Aorta (tissue), 5 donors: ENCODE data around the gene MCTP1. TPM values are rescaled to one million over a fixed set of nuclear protein-coding genes. Genes with fewer than 3 reads are reported as not detected.

Source experiments
- ATAC-seq: fragments of 200-7000 bp; cut with Tn5 transposase; one replicate; pipeline ENCODE4 v1.9.1; 2022; ENCODE audit warnings: moderate library complexity; ENCODE audit not compliant: low FRiP score
- DNase-seq, 2 donors: peaks; one replicate each; pipeline ENCODE4 v3.0.0-alpha.2; 2020
- H3K27ac ChIP-seq, 2 donors: one replicate each; pipeline ENCODE4 v1.5.1; 2013; ENCODE audit warnings: low read length in 2 of 2, mild to moderate bottlenecking in 2 of 2, moderate library complexity in 2 of 2, control low read depth in 1 of 2, inconsistent platforms in 1 of 2, low read depth in 1 of 2
- H3K27me3 ChIP-seq, 2 donors: one replicate each; pipeline ENCODE4 v1.6.1; 2013; ENCODE audit warnings: control low read depth in 1 of 2, low read length in 1 of 2, mild to moderate bottlenecking in 1 of 2, moderate library complexity in 1 of 2; ENCODE audit not compliant: insufficient read depth in 2 of 2, control insufficient read depth in 1 of 2
- H3K36me3 ChIP-seq, 2 donors: one replicate each; pipeline ENCODE4 v1.6.1; 2013; ENCODE audit warnings: control low read depth in 1 of 2, low read length in 1 of 2, mild to moderate bottlenecking in 1 of 2; ENCODE audit not compliant: insufficient read depth in 2 of 2, control insufficient read depth in 1 of 2
- H3K4me1 ChIP-seq, 2 donors: one replicate each; pipeline ENCODE4 v1.6.1; 2013; ENCODE audit warnings: low read length in 2 of 2, control low read depth in 1 of 2, mild to moderate bottlenecking in 1 of 2, moderate library complexity in 1 of 2; ENCODE audit not compliant: insufficient read depth in 2 of 2, control insufficient read depth in 1 of 2
- H3K4me3 ChIP-seq, 2 donors: one replicate each; pipeline ENCODE4 v1.5.1; 2013; ENCODE audit warnings: low read length in 2 of 2, control low read depth in 1 of 2, mild to moderate bottlenecking in 1 of 2
- H3K9me3 ChIP-seq: one replicate; pipeline ENCODE4 v1.6.1; 2013; ENCODE audit warnings: mild to moderate bottlenecking, low read length; ENCODE audit not compliant: control insufficient read depth
- WGBS, 2 donors: extraction: QIAGEN DNeasy Blood & Tissue Kit; methylation state at CpG; one replicate each; pipeline ENCODE4 v1.1.7; 2013; 5-methylcytosine and 5-hydroxymethylcytosine counted together
- intact Hi-C, 2 donors: fragments of 100-400 bp; cut with DNase I; formaldehyde crosslinking; loops; one replicate each; pipeline versions ENCODE4 v1.14.2 to v1.15.0; 2022
- polyA plus RNA-seq, 2 donors: library from polyadenylated mRNA; stranded (reverse); fragments of 200-250 nt; gene quantifications; one replicate each; pipeline ENCODE4 v1.2.3, GENCODE V29; 2013
- total RNA-seq, 2 donors: library from RNA; stranded (reverse); fragmentation: NEBNext Ultra II Directional; extraction: Animal tissue kit (Norgen Biotek cat#: 25700); gene quantifications; one replicate each; pipeline ENCODE4 v1.2.1, GENCODE V29; 2021
- donor health status: healthy with polysubstance abuse.
- donor health status: Bipolar disorder and iron deficiency.
- donor health status: DM: no; HTN: no; CAD: no.
- donor health status: DM: no; HTN: no; CAD: no.
- donor health status: DM: yes; HTN: yes; CAD: no.

The MCTP1 gene
- total and polyA plus RNA-seq, 4 donors, result 0.43 to 103 (median 17.2) TPM

DNA sequence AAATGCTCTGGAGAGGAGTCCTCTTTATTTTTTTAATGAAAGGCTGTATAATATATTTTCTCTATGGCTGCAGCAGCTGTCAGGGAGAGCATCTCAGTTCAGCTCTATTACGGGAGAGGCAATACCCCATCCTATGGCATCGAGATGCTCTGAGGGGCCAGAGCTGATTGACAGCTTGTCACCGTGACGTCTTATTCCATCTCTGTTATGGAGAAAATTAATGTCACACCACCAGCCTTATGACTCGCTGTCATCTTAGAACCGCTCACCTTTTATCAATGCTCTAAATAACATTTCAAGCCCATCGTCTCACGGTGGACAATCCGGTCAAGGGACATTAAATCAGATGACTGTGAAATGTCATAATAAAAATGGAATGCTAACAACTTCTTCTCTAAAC is 392.9 kb downstream of the MCTP1 start:
- no peaks in the 10 kb centered on the region for H3K4me1 ChIP-seq
- no peaks in the 10 kb centered on the region for H3K9me3 ChIP-seq
- no peaks in the 10 kb centered on the region for H3K27me3 ChIP-seq
- WGBS, 2 donors, result 76 to 78% methylated on average over 9 of the region's 9 CpGs
- H3K4me3 ChIP-seq, result no peak overlapping the region
- ATAC-seq (no peak), DNase-seq (no peak)
- H3K36me3 ChIP-seq, result no peaks in the 10 kb centered on the region
- intact Hi-C loops, result no loop called here
- no peak overlapping the region for H3K27ac ChIP-seq

DNA sequence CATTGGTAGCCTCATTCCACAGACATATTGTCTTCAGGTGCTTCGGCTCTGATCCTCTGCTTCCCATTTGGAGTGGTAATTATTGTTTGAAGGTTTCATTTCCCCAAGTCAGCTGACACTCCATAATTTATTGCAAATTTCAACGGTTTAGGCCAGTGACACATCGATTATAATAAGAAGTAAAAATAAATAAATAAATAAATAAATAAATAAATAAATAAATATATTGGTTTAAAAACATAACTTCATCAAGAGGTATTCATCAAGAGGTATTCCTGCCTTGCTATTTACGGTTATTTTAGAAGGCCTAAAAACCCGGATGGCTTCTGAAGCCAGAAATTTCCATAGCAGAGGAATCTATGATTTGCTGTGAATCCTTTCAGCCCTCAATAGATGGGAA is 393.3 kb downstream of the MCTP1 start:
- H3K4me1 ChIP-seq, result no peaks in the 10 kb centered on the region
- no peak for ATAC-seq
- no peak overlapping the region for H3K4me3 ChIP-seq
- H3K9me3 ChIP-seq, result no peaks in the 10 kb centered on the region
- DNase-seq, result no peak
- intact Hi-C loops, result no loop called here
- H3K27ac ChIP-seq, result no peak overlapping the region
- WGBS, 2 donors, result 79 to 86% methylated on average over 5 of the region's 5 CpGs
- H3K27me3 ChIP-seq, result no peaks in the 10 kb centered on the region
- H3K36me3 ChIP-seq, result no peaks in the 10 kb centered on the region

DNA sequence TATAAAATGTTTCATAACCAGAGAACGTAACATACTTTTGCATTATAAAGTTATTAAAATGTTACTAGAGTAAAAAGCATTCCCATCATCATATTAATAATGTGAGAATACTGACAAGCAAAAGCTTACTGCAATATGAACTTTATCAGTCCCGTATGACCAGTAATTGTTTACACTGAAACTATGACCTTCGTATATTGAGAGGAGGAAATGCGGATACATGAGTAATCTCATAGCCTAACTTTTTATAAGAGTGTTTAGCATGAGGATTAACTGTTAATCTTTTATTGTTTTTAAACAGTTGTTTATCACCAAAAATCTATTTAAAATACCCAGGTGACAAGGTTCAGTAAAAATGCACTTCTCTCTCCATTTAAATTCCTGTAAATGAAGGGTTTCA is 394.0 kb downstream of the MCTP1 start:
- H3K9me3 ChIP-seq, result no peaks in the 10 kb centered on the region
- no peak overlapping the region for H3K27ac ChIP-seq
- no peak overlapping the region for H3K4me3 ChIP-seq
- H3K36me3 ChIP-seq, result no peaks in the 10 kb centered on the region
- intact Hi-C loops, result no loop called here
- WGBS, 2 donors, result 75 to 77% methylated on average over 4 of the region's 4 CpGs
- DNase-seq, result no peak
- ATAC-seq, result no peak
- no peaks in the 10 kb centered on the region for H3K27me3 ChIP-seq
- H3K4me1 ChIP-seq, result no peaks in the 10 kb centered on the region

DNA sequence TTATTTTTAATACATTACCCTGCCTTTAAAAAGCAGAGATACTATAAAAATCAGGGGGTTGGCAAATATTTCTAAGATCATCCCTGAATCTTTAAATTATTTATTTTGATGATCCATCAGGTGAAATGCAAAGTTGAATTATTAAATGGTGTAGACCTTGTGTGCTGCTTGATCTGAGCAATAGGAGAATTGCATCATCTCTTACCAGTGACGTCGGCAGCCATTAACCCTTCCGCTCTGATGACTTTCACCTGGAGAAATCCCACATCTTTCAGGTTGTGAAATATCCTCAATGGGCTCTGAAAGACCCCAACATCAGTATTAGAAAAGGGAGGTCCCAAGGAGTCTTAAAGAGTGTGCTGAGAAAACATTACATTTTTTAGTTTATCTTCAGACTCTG is 396.2 kb downstream of the MCTP1 start:
- Histone ChIP-seq H3K27me3 (no peaks in the 10 kb centered on the region), H3K9me3 (no peaks in the 10 kb centered on the region), H3K4me1 (no peaks in the 10 kb centered on the region), H3K36me3 (no peaks in the 10 kb centered on the region), H3K27ac (no peak overlapping the region), H3K4me3 (no peak overlapping the region)
- WGBS, 2 donors, result 84 to 87% methylated on average over 3 of the region's 3 CpGs
- DNase-seq (no peak), ATAC-seq (no peak)
- intact Hi-C loops, result no loop called here

DNA sequence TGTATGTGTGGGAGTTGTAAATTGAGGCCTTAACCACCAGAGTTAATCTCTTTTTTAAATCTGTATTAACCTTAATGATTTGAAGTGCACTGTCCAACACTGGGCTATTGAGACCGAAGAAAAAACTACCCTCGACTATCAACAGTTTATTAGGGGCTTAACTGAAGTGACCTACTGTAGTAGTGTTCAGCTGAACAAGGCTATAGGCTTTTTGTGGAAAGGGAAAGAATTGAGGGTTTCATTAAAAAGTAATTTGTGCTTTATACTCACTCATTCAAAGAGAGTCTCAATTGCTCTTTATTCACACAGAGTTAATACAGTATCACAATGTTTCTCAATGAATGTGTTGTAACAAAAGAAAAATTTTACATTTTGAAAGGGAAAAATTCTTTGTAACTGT is 399.0 kb downstream of the MCTP1 start:
- WGBS, 2 donors, result 87 to 91% methylated on average over 2 of the region's 2 CpGs
- no peaks in the 10 kb centered on the region for H3K9me3 ChIP-seq
- intact Hi-C loops, result no loop called here
- no peaks in the 10 kb centered on the region for H3K4me1 ChIP-seq
- no peak overlapping the region for H3K4me3 ChIP-seq
- ATAC-seq (no peak), DNase-seq (no peak)
- H3K27me3 ChIP-seq, result no peaks in the 10 kb centered on the region
- no peaks in the 10 kb centered on the region for H3K36me3 ChIP-seq
- H3K27ac ChIP-seq, result no peak overlapping the region

DNA sequence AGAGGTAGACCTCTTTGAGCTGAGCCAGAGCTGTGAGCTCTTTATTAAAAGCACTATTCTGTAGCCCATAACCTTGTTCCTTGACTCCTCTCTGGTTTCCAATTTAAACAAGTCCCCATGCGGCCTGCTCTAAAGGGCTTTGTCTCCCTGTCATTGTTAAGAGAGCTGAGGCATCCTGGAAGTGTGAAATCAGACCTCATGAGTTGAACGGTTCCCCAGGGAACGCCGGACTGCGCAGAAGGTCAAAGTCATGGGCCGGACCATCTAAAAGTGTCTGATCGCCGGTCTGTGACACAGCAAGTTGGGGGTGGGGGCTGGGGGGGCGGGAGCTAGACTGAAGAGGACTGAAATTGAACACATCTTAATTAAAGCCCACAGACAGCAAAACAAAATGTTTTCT is 400.6 kb downstream of the MCTP1 start:
- Histone ChIP-seq H3K27me3 (no peaks in the 10 kb centered on the region), H3K36me3 (no peaks in the 10 kb centered on the region), H3K4me3 (no peak overlapping the region), H3K9me3 (no peaks in the 10 kb centered on the region), H3K27ac (no peak overlapping the region), H3K4me1 (no peaks in the 10 kb centered on the region)
- DNase-seq, result peak in 1 of 2 donors; percentile 59
- intact Hi-C loops, result no loop called here
- 40% methylated on average over 9 of the region's 9 CpGs for WGBS, 2 donors
- no peak for ATAC-seq

DNA sequence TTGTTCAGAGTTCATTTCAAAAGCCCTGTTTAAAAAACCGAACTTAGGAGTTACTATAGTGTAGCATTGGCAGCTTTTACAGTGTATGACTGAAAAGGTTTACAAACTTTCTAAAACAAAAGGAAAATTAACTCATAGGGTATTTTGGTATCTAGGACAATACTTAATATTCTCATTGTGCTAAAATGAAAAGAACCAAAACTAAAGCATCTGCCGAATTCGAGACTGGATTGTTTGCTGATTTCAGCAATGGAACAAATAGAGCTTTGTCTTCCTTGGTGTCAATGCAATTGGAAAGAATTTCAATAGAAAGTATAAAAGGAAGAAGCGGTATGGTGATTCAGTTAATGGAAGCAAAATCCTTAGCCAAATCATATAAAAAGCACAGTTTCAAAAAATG is 412.4 kb downstream of the MCTP1 start:
- Histone ChIP-seq H3K9me3 (no peaks in the 10 kb centered on the region), H3K36me3 (no peaks in the 10 kb centered on the region), H3K27me3 (no peaks in the 10 kb centered on the region), H3K4me1 (no peaks in the 10 kb centered on the region), H3K27ac (no peak overlapping the region), H3K4me3 (no peak overlapping the region)
- DNase-seq (no peak), ATAC-seq (no peak)
- WGBS, 2 donors, result 78 to 79% methylated on average over 4 of the region's 4 CpGs
- intact Hi-C loops, result no loop called here

DNA sequence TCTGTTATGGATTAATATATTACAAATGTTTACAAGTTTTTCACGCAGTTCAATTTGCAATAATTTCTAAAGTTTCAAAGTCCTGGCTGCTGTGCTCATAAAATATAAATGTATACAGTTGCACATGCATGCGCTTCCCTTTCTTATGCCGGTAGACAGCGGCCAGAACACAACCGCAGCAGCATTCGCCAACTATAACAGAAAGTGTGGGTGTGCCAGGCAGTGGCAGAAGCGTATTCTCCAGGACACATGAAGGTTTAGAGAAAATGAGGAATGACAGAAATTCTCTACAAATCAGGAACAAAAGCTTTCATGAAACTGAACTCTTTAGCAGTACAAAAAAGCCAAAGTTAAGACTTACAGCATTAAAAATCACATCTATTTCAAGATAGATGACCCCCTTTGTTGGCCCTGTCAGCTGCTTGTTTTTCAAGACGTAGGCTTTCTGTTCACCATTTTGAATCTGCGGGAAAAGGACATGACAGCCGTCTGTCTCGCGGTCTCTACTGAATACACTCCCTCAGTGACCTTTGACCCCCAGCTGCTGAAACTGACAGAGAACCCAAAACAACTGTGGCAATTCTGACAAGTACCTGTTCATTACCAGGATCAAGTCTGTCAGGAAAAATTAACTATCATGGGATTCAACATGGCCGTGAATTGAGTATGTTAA is 414.2 kb downstream of the MCTP1 start:
- WGBS, 2 donors, result 64 to 67% methylated on average over 13 of the region's 13 CpGs
- intact Hi-C loops, result no loop called here

DNA sequence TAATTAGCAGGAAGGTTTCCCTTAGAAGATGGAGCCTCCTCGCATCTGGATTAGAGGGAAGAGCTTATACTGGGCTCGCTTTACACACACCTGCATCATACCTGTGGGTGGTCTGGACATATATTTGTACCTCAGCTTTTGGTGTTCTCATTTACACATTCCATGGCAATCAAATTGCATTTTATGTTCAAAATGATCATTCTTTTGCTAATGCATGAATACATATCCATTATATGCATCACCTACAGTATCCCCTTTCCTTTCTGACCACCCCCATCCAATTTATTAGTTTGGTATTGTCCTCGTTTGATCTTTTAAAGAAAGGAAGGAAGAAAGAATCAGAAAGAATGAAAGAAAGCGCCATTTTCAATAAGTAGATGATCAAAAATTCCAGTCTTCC is 415.0 kb downstream of the MCTP1 start:
- Histone ChIP-seq H3K4me1 (no peaks in the 10 kb centered on the region), H3K27me3 (no peaks in the 10 kb centered on the region), H3K4me3 (no peak overlapping the region), H3K27ac (no peak overlapping the region), H3K36me3 (no peaks in the 10 kb centered on the region), H3K9me3 (no peaks in the 10 kb centered on the region)
- no peak for DNase-seq
- WGBS, 2 donors, result 88 to 89% methylated on average over 4 of the region's 4 CpGs
- no peak for ATAC-seq
- intact Hi-C loops, result no loop called here

More for the DNA sequence above, 414.2 kb downstream of the MCTP1 start:
- H3K27me3 ChIP-seq, result no peaks in the 10 kb centered on the region
- no peak for ATAC-seq
- H3K27ac ChIP-seq, result no peak overlapping the region
- no peaks in the 10 kb centered on the region for H3K36me3 ChIP-seq
- no peaks in the 10 kb centered on the region for H3K4me1 ChIP-seq
- H3K9me3 ChIP-seq, result no peaks in the 10 kb centered on the region
- DNase-seq, result no peak
- no peak overlapping the region for H3K4me3 ChIP-seq
